Effector memory CD8-positive, alpha-beta T cell (primary cell): Measurements from ENCODE around the gene REEP1.

Source experiments
- ATAC-seq: fragments of 150-1000 bp; cut with Tn5 transposase; replicated peaks from 2 replicates; pipeline ENCODE4 v1.10.0; 2021; ENCODE audit warnings: mild to moderate bottlenecking, moderate library complexity
- DNase-seq, 3 experiments: peaks; one replicate each; pipeline ENCODE4 v3.0.0; 2021
- H3K27ac Mint-ChIP-seq, 2 donors: one replicate each; pipeline ENCODE4 v1.8.0; 2022; ENCODE audit warnings: mild to moderate bottlenecking in 2 of 2, mixed read lengths in 2 of 2, moderate library complexity in 2 of 2
- H3K27me3 Mint-ChIP-seq, 2 donors: one replicate each; pipeline ENCODE4 v1.8.0; 2022; ENCODE audit warnings: mixed read lengths in 2 of 2
- H3K36me3 Mint-ChIP-seq: one replicate; pipeline ENCODE4 v1.8.0; 2022; ENCODE audit warnings: mild to moderate bottlenecking, moderate library complexity, mixed read lengths; ENCODE audit not compliant: insufficient read depth
- H3K4me1 Mint-ChIP-seq, 2 donors: one replicate each; pipeline ENCODE4 v1.8.0; 2022; ENCODE audit warnings: low read depth in 2 of 2, mixed read lengths in 2 of 2
- H3K4me3 Mint-ChIP-seq, 2 donors: one replicate each; pipeline ENCODE4 v1.8.0; 2022; ENCODE audit warnings: mild to moderate bottlenecking in 2 of 2, mixed read lengths in 2 of 2, moderate library complexity in 2 of 2
- H3K9me3 Mint-ChIP-seq, 2 donors: one replicate each; pipeline ENCODE4 v1.8.0; 2022; ENCODE audit warnings: mixed read lengths in 2 of 2

The REEP1 gene

GRCh38 chr2:86336675-86337243 lies 667 bp downstream of the REEP1 start:
- ATAC-seq: no peak
- Mint-ChIP-seq H3K4me1 (peaks cover 5 to 11% of the 10 kb centered on the region in 2 donors), H3K27ac (no peak overlapping the region), H3K36me3 (no peaks in the 10 kb centered on the region), H3K4me3 (peak overlapping the region; percentile 73 to 74), H3K27me3 (peaks cover 72 to 87% of the 10 kb centered on the region in 2 donors), H3K9me3 (peaks cover 4 to 11% of the 10 kb centered on the region in 2 donors)
- DNase-seq: no peak

DNA sequence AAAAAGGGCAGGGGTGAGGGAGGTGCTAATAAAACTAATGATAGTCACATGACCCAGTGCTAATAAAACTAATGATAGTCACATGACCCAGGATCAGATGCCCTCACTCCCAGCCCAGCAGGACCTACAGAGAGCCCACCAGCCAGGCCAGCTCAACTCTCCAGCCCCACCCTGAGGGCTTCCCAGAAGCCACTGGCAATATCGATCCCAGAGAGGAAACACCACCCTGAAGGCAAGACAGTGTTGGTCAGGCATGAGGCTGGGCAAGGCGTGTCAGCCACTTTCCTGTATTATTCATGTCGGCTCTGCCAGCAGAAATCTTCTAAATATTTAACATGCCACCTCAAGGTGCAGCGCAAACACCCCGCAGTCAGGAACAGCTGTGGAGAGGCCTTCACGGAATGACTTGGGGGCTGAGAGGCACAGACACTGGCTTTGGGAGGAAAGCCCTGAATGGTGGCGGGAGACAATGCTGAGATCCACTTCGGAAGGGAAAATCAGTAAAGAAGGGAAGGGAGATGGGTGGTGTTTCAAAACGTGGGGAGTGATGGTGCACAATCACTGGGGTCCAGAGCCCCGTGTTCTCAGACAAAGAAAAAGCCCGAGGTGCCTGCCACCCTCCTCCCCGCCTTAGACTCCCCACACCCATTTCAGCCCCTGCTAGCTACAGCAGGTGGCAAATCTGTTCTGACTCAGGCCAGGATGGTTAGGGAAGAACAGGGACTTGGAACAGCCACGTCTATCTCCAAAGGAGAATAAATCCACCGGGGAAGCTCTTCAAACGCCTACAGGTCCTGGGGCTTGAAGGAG lies 1.4 kb downstream of the REEP1 start:
- H3K27ac Mint-ChIP-seq: no peak overlapping the region
- DNase-seq: no peak
- H3K36me3 Mint-ChIP-seq: no peaks in the 10 kb centered on the region
- peak overlapping the region; percentile 73 to 74 for H3K4me3 Mint-ChIP-seq
- ATAC-seq: no peak
- peaks cover 73 to 87% of the 10 kb centered on the region in 2 donors for H3K27me3 Mint-ChIP-seq
- H3K9me3 Mint-ChIP-seq: peaks cover 4 to 7% of the 10 kb centered on the region in 2 donors
- H3K4me1 Mint-ChIP-seq: peaks cover 5 to 11% of the 10 kb centered on the region in 2 donors

GRCh38 chr2:86333378-86333777 lies 4.0 kb downstream of the REEP1 start:
- Mint-ChIP-seq H3K9me3 (no peaks in the 10 kb centered on the region), H3K4me3 (no peak overlapping the region), H3K27me3 (peaks cover 68 to 80% of the 10 kb centered on the region in 2 donors), H3K4me1 (peaks cover 5 to 14% of the 10 kb centered on the region in 2 donors), H3K27ac (no peak overlapping the region), H3K36me3 (no peaks in the 10 kb centered on the region)
- ATAC-seq: no peak
- no peak for DNase-seq

DNA sequence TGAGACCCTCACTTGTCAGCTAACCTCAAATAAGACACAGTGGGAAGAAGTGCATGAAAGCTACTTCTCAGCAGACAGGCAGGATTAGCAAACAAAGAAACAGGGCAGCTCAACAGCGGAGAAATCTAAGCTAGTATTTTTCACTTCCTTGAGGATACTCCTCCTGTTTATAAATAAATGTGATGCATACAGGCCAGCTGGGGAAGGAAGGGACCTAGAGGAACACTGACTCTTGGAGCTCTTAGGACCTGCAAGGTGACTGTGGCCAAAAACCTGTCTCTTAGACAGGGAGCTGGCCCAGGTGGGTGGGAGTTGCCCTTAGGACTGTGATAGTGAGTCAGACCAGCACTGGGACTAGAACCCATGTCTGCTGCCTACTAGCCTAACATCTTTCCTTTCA lies 4.8 kb downstream of the REEP1 start:
- DNase-seq (no peak), ATAC-seq (no peak)
- Mint-ChIP-seq H3K4me3 (no peak overlapping the region), H3K9me3 (no peaks in the 10 kb centered on the region), H3K36me3 (no peaks in the 10 kb centered on the region), H3K27me3 (peaks cover 63 to 80% of the 10 kb centered on the region in 2 donors), H3K4me1 (peaks cover 0 to 10% of the 10 kb centered on the region in 2 donors), H3K27ac (no peak overlapping the region)

DNA sequence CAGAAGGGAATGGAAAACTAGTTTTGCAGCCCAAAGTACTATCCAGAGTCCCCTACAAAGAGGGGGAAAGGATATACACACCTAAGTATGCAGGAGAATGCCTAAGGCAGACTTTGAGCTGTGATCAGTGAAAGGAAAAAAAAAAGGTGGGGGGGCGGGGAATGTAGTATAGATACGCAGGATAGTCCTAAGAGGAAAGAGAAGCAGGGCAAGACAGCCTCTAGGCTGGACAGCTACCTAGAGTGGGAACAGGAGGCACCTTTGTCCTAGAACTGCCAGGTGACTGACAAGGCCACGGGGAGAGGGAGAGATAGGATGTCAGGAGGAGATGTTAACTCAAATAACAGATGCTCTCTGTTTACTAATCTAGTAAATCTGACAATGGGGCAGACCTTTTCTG lies 6.0 kb downstream of the REEP1 start:
- H3K9me3 Mint-ChIP-seq: no peaks in the 10 kb centered on the region
- H3K36me3 Mint-ChIP-seq: no peaks in the 10 kb centered on the region
- peaks cover 67 to 79% of the 10 kb centered on the region in 2 donors for H3K27me3 Mint-ChIP-seq
- no peak for DNase-seq
- no peak overlapping the region for H3K4me3 Mint-ChIP-seq
- no peak for ATAC-seq
- peaks cover 0 to 7% of the 10 kb centered on the region in 2 donors for H3K4me1 Mint-ChIP-seq
- no peak overlapping the region for H3K27ac Mint-ChIP-seq

GRCh38 chr2:86330001-86330400 lies 7.4 kb downstream of the REEP1 start:
- no peak overlapping the region for H3K4me3 Mint-ChIP-seq
- peaks cover 0 to 3% of the 10 kb centered on the region in 2 donors for H3K4me1 Mint-ChIP-seq
- no peak overlapping the region for H3K27ac Mint-ChIP-seq
- H3K9me3 Mint-ChIP-seq: no peaks in the 10 kb centered on the region
- H3K27me3 Mint-ChIP-seq: peaks cover 53 to 71% of the 10 kb centered on the region in 2 donors
- no peaks in the 10 kb centered on the region for H3K36me3 Mint-ChIP-seq
- no peak for ATAC-seq
- DNase-seq: no peak

DNA sequence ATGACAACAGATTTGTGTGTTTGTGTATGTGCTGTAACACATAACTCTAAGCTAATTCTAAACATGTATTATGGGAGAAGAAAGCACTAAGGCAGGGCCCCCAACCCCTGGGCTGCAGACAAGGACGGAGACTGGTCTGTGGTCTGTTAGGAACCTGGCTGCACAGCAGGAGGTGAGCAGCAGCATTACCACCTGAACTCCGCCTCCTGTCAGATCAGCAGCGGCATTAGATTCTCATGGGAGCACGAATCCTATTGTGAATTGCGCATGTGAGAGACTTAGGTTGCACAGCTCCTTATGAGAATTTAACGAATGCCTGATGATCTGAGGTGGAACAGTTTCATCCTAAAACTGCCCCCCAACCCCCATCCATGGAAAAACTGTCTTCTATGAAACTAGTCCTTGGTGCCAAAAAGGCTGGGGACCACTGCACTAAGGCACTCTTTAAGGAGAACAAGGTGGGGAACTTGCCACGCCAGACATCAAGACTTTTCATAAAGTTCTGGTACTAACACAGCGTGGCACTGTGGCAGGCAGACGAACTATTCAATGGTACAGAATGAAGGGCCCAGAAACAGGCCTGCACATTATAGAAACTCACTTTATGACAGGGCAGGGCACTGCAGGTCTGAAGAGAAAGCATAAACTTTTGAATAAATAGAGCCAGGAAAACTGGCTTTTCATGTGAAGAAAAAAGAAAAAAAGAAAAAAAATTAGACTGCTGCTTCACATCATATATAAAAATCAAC lies 14.0 kb downstream of the REEP1 start:
- H3K4me1 Mint-ChIP-seq: peaks cover 0 to 2% of the 10 kb centered on the region in 2 donors
- H3K4me3 Mint-ChIP-seq: no peak overlapping the region
- DNase-seq (no peak), ATAC-seq (no peak)
- no peak overlapping the region for H3K27ac Mint-ChIP-seq
- H3K36me3 Mint-ChIP-seq: no peaks in the 10 kb centered on the region
- peaks cover 12 to 38% of the 10 kb centered on the region in 2 donors for H3K27me3 Mint-ChIP-seq
- H3K9me3 Mint-ChIP-seq: no peaks in the 10 kb centered on the region

DNA sequence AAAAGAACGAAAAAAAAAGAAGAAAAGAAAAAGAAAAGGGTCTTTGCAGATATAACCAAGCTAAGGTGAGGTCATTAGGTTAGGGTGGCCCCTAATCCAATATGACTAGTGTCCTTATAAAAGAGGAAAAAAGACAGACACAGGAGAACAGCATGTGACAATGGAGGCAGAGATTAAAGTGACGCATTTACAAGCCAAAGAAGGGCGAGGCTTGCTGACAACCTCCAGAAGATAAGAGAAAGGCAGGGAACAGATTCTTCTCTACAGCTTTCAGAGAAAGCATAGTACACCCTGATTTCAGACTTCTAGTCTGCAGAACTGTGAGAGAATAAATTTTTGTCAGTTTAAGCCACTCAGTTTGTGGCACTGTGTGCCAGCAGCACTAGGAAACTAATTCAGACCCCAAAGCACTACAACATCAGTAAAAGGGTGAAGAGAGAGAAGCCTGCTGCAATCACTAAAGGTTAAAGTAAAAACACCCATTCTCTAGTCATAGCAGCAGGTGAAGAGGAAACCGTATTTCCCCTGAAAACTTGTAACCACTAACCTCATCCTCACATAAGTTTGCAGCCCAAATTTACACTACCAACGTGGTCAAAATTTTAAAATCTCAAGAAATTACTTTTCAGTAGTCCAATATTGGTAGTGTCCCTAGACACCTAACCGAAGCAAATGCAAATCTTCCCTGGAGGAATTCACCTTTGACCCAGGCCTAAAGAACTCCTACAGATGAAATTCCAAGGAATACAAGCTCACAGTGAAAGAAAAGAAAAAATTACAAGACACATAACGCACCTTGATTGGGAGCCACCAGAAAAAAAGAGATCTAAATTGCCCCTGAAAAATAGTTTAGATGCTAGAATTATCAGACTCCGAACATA lies 17.5 kb downstream of the REEP1 start:
- Mint-ChIP-seq H3K4me3 (no peak overlapping the region), H3K9me3 (no peaks in the 10 kb centered on the region), H3K27ac (no peak overlapping the region), H3K27me3 (peaks cover 9 to 32% of the 10 kb centered on the region in 2 donors), H3K36me3 (no peaks in the 10 kb centered on the region), H3K4me1 (peaks cover 0 to 2% of the 10 kb centered on the region in 2 donors)
- DNase-seq (no peak), ATAC-seq (no peak)

DNA sequence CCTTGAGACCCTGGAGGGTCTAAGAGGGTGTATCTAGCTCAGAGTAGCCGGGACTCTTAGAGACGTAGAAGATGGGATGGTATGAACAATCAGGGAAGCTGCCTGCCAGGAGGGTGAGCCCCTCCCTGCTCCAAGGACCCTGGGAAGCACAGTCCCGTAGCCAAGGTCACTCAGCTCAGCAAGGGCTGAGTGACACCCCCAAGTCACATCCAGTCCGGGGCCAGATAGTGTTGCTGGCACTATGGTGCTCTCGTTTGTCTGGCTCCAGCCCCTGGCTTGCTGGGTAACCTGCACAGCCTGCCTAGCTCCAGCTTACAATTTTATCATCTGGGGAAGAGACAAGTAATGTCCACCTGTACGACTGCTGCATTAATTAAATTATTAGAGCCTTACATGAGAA lies 22.3 kb downstream of the REEP1 start:
- no peak overlapping the region for H3K4me3 Mint-ChIP-seq
- ATAC-seq: no peak
- H3K36me3 Mint-ChIP-seq: no peaks in the 10 kb centered on the region
- H3K4me1 Mint-ChIP-seq: peaks cover 0 to 2% of the 10 kb centered on the region in 2 donors
- DNase-seq: no peak
- H3K27ac Mint-ChIP-seq: no peak overlapping the region
- peaks cover 25 to 41% of the 10 kb centered on the region in 2 donors for H3K27me3 Mint-ChIP-seq
- H3K9me3 Mint-ChIP-seq: no peaks in the 10 kb centered on the region

DNA sequence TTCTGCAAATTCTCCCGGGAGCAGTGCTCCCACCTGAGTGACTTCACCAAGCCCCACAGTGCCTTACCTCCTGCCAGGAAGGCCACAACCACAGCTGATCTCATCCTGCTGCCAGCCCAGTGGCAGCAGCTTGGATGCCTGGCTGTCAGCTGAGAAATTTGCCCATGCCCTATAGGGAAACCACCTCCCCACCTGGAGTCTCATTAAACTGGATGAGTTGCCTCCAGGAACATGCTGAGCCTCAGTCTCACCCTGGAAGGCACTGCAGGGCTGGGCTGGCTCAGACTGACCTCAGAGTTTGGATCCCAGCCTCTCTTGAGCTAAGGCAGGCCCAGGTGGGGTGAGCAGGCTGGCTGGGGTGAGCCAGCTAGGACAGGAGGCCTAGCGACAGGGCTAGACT lies 23.3 kb downstream of the REEP1 start:
- DNase-seq (no peak), ATAC-seq (no peak)
- H3K36me3 Mint-ChIP-seq: no peaks in the 10 kb centered on the region
- no peaks in the 10 kb centered on the region for H3K4me1 Mint-ChIP-seq
- no peaks in the 10 kb centered on the region for H3K9me3 Mint-ChIP-seq
- H3K27ac Mint-ChIP-seq: no peak overlapping the region
- H3K4me3 Mint-ChIP-seq: no peak overlapping the region
- H3K27me3 Mint-ChIP-seq: peaks cover 25 to 32% of the 10 kb centered on the region in 2 donors

- Mint-ChIP-seq H3K4me1 (no peaks in the 10 kb centered on the region), H3K9me3 (no peaks in the 10 kb centered on the region), H3K36me3 (no peaks in the 10 kb centered on the region), H3K27ac (no peak overlapping the region), H3K27me3 (peaks cover 25% of the 10 kb centered on the region in 2 donors), H3K4me3 (no peak overlapping the region)
- DNase-seq (no peak), ATAC-seq (no peak)
Measured at GRCh38 chr2:86313341-86313740, 24.1 kb downstream of the REEP1 start.

- H3K36me3 Mint-ChIP-seq: no peaks in the 10 kb centered on the region
- H3K27me3 Mint-ChIP-seq: peaks cover 23 to 25% of the 10 kb centered on the region in 2 donors
- H3K27ac Mint-ChIP-seq: no peak overlapping the region
Measured at GRCh38 chr2:86311879-86312278, 25.5 kb downstream of the REEP1 start.

GRCh38 chr2:86309966-86310365 lies 27.5 kb downstream of the REEP1 start:
- Mint-ChIP-seq H3K27me3 (peaks cover 24 to 32% of the 10 kb centered on the region in 2 donors), H3K4me1 (no peaks in the 10 kb centered on the region), H3K36me3 (no peaks in the 10 kb centered on the region), H3K9me3 (no peaks in the 10 kb centered on the region), H3K27ac (no peak overlapping the region), H3K4me3 (no peak overlapping the region)
- ATAC-seq: no peak
- DNase-seq: no peak

More at GRCh38 chr2:86311879-86312278, 25.5 kb downstream of the REEP1 start:
- Mint-ChIP-seq H3K4me3 (no peak overlapping the region), H3K4me1 (no peaks in the 10 kb centered on the region), H3K9me3 (no peaks in the 10 kb centered on the region)
- no peak for DNase-seq
- ATAC-seq: no peak
